ENCODE data around the gene NELFCD.

DNA sequence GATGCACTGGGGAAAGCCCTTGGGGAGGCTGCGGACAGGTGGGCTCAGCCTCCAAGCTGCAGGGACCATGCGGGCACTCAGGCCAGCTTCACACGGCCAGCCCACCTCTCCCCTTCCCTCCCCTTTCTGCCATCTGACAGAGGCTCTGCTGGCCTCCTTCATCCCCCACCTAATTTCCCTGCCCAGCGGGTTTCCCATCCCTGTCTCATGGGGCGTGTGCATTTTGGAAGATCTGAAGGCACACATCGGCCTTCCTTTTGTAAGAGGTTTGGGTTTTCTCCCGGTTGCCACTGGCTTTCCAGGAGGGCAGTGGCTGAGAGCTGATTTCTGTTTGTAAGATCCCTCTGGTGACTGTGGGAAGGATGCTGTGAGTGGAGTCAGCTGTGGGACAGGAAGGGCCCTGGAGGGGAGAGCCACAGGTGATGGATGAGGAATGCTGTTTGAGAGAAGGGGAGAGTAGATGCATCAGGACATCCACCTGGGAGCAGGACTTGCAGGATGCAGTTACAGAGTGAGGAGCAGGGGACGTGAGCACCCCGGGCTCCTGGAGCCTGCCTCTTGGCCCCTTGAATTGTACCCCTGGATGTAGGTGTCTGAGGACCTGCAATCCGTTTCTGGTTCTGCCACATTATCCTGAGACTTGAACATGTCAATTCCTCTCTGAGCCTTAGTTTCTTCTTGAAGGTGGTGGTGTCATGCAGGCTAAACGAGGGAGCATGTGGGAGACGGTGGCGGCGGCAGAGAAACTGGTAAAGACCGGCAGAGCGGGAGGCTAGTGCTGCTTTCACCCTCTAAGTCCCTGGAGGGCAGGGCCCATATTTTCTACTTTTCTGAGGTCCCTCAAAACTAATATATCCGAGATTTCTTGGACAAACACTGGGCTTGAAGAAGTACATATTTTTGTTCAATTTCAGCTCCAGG is 32.2 kb downstream of the NELFCD start:
- no peak for TF ChIP-seq POLR2A (IDR thresholded peaks at IDR 0.05)
- TF ChIP-seq, protein P1, sequence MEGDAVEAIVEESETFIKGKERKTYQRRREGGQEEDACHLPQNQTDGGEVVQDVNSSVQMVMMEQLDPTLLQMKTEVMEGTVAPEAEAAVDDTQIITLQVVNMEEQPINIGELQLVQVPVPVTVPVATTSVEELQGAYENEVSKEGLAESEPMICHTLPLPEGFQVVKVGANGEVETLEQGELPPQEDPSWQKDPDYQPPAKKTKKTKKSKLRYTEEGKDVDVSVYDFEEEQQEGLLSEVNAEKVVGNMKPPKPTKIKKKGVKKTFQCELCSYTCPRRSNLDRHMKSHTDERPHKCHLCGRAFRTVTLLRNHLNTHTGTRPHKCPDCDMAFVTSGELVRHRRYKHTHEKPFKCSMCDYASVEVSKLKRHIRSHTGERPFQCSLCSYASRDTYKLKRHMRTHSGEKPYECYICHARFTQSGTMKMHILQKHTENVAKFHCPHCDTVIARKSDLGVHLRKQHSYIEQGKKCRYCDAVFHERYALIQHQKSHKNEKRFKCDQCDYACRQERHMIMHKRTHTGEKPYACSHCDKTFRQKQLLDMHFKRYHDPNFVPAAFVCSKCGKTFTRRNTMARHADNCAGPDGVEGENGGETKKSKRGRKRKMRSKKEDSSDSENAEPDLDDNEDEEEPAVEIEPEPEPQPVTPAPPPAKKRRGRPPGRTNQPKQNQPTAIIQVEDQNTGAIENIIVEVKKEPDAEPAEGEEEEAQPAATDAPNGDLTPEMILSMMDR (IDR thresholded peaks at IDR 0.05), result no peak
- TF ChIP-seq POLR2AphosphoS5 (IDR thresholded peaks at IDR 0.05), result no peak
